ENCODE measurements around the gene SLC25A13. TPM values are rescaled to one million over a fixed set of nuclear protein-coding genes. Genes with fewer than 3 reads are reported as not detected.

The SLC25A13 gene
- total RNA-seq, 4 donors from 2014 or later: 2.3 to 53.0 (median 39.3) TPM

DNA sequence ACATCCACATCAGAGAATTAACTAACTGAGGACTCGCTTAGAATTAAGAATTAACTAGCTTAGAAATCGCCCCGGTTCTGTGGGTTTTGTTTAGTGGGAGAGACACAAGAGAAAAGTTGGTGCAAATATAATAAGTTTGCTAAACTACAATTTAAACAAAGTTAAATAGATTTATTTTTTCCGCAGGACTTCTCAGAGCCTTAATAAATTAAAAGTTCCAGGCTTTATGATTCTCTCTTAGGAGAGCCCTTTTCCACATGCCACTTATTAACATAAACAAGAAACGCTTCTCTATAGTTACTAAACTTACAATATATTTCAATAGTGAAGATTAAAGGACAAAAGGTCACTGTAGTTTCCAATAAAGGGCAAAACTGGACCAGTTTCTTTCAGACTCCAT is 100.0 kb downstream of the SLC25A13 start:
- intact Hi-C loops (cut with DNase I; ENCODE audit: low total_unique reads): no loop called here
- H3K27ac ChIP-seq: no peak overlapping the region
- no peak for DNase-seq

DNA sequence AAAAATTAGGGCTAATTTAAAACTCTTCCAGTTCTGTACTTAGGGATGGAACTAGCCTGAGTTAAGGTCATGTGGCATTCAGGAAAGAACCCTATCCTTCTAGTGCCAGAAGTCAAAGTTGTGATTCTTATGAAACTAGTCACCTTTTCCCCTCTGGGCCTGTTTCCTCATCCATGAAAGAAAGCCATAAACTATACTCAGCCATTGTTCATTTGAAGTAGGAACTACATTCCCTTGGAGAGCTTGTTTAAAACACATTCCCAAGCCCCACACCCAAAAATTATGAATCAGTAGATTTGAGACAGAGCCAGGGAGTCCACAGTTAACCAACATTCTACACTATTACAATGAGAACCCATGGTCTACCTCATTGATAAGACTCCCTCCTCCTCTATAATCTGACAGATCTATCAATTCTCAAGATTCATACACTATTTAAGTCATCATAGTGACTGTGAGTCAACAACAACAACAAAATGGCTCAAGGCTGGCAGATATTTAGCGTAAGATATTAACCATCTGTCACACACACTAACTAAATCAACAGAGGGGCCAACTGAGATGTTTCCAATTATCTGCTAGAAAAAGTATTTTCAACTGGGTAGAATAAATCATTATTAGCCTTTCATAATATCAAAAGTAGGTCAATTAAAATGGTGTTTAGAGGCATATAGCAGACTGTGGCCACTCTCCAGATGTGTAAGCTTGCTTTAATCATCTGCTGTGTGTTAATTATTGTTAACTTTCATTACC is 102.3 kb downstream of the SLC25A13 start:
- intact Hi-C loops (cut with DNase I; ENCODE audit: low total_unique reads): no loop called here
- H3K9me3 ChIP-seq: no peaks in the 10 kb centered on the region
- TF ChIP-seq POLR2A (IDR thresholded peaks at IDR 0.05): no peak
- TF ChIP-seq, protein P1, sequence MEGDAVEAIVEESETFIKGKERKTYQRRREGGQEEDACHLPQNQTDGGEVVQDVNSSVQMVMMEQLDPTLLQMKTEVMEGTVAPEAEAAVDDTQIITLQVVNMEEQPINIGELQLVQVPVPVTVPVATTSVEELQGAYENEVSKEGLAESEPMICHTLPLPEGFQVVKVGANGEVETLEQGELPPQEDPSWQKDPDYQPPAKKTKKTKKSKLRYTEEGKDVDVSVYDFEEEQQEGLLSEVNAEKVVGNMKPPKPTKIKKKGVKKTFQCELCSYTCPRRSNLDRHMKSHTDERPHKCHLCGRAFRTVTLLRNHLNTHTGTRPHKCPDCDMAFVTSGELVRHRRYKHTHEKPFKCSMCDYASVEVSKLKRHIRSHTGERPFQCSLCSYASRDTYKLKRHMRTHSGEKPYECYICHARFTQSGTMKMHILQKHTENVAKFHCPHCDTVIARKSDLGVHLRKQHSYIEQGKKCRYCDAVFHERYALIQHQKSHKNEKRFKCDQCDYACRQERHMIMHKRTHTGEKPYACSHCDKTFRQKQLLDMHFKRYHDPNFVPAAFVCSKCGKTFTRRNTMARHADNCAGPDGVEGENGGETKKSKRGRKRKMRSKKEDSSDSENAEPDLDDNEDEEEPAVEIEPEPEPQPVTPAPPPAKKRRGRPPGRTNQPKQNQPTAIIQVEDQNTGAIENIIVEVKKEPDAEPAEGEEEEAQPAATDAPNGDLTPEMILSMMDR (IDR thresholded peaks at IDR 0.05): no peak
- DNase-seq: no peak
- H3K27ac ChIP-seq: peak overlapping the region in 1 of 2 donors; percentile 26
- no peak overlapping the region for H3K4me3 ChIP-seq
- H3K27me3 ChIP-seq: no peaks in the 10 kb centered on the region
- no peaks in the 10 kb centered on the region for H3K4me1 ChIP-seq
- no peaks in the 10 kb centered on the region for H3K36me3 ChIP-seq

More for the DNA sequence above, 100.0 kb downstream of the SLC25A13 start:
- Histone ChIP-seq H3K4me3 (no peak overlapping the region), H3K27me3 (no peaks in the 10 kb centered on the region), H3K4me1 (no peaks in the 10 kb centered on the region), H3K36me3 (no peaks in the 10 kb centered on the region), H3K9me3 (no peaks in the 10 kb centered on the region)
- TF ChIP-seq, protein P1 (IDR thresholded peaks at IDR 0.05): no peak
- TF ChIP-seq POLR2A (IDR thresholded peaks at IDR 0.05): no peak

DNA sequence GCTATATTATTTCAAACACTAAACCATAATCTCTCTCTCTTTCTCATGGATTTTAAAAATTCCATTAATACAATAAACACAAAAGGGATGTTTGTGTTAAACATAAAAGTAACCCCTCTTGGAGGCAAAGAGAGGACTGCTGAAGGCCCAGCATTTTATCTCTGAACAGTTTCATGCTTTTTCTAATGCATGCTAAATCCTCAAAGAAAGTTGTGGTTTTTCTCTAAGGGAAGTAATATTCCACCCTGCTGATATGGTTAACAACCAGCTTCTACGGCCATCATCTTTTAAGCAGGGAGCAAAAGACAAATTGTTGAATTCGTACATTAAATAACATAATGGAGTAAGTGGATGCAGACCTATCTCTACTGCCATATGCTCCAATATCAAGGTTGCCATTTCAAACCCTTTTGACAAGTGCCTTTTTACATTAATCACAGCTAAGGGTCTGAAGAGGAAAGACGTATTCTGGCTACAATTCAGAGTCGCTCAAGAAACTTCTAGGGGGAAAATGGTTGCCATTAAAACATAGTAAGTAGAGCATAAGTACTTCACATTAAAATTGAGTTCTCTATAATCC is 103.1 kb downstream of the SLC25A13 start:
- intact Hi-C loops (cut with DNase I; ENCODE audit: low total_unique reads): no loop called here

DNA sequence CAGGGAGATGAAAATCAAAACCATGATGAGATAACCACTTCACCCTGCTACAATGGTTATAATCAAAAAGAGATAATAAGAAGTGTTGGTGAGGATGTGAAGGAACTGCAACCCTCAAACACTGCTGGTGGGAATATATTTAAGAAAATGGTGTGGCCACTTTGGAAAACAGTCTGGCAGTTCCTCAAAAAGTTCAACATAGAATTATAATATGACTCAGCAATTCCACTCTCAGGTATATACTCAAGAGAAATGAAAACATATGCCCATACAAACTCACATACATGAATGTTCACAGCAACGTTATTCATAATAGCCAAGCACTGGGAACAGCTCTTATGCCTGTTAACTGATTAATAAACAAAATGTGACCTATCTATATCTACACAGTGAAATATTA is 104.8 kb downstream of the SLC25A13 start:
- TF ChIP-seq, protein P1 (IDR thresholded peaks at IDR 0.05): no peak
- no peak for TF ChIP-seq POLR2A (IDR thresholded peaks at IDR 0.05)
- intact Hi-C loops (cut with DNase I; ENCODE audit: low total_unique reads): no loop called here
- Histone ChIP-seq H3K27me3 (no peaks in the 10 kb centered on the region), H3K36me3 (no peaks in the 10 kb centered on the region), H3K4me3 (no peak overlapping the region), H3K9me3 (no peaks in the 10 kb centered on the region), H3K4me1 (no peaks in the 10 kb centered on the region), H3K27ac (no peak overlapping the region)
- DNase-seq: no peak

More for the DNA sequence above, 103.1 kb downstream of the SLC25A13 start:
- Histone ChIP-seq H3K4me3 (no peak overlapping the region), H3K9me3 (no peaks in the 10 kb centered on the region), H3K36me3 (no peaks in the 10 kb centered on the region), H3K27me3 (no peaks in the 10 kb centered on the region), H3K27ac (peak overlapping the region in 1 of 2 donors; percentile 13), H3K4me1 (no peaks in the 10 kb centered on the region)
- no peak for DNase-seq
- no peak for TF ChIP-seq POLR2A (IDR thresholded peaks at IDR 0.05)
- TF ChIP-seq, protein P1 (IDR thresholded peaks at IDR 0.05): no peak

DNA sequence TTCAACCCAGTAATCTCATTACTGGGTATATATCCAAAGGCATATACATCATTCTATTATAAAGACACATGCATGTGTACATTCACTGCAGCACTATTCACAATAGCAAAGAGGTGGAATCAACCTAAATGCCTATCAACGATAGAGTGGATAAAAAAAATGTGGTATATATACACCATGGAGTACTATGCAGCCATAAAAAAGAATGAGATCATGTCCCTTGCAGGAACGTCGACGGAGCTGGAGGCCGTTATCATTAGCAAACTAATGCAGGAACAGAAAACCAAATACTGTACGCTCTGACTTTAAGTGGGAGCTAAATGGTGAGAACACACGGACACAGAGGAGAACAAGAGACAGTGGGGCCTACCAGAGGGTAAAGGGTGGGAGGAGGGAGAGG is 105.5 kb downstream of the SLC25A13 start:
- Histone ChIP-seq H3K27me3 (no peaks in the 10 kb centered on the region), H3K9me3 (no peaks in the 10 kb centered on the region), H3K4me1 (no peaks in the 10 kb centered on the region), H3K36me3 (no peaks in the 10 kb centered on the region), H3K4me3 (no peak overlapping the region), H3K27ac (no peak overlapping the region)
- intact Hi-C loops (cut with DNase I; ENCODE audit: low total_unique reads): no loop called here
- TF ChIP-seq, protein P1 (IDR thresholded peaks at IDR 0.05): no peak
- TF ChIP-seq POLR2A (IDR thresholded peaks at IDR 0.05): no peak
- DNase-seq: no peak

All from uterus (tissue), 4 donors.